Retinal pigment epithelial cell (primary cell): ENCODE data around the gene MR1.
"Not testable (repeated sequence)": the region's sequence is repeated elsewhere in the genome, so short reads cannot be mapped to it uniquely, and the experiment has no call there.

Experiments used
- DNase-seq: peaks from one replicate; pipeline ENCODE4 v3.0.0-alpha.2; 2010; ENCODE audit warnings: low read depth
- H3K4me3 ChIP-seq: 2 replicates; pipeline ENCODE4 v1.5.1; 2011; ENCODE audit warnings: mild to moderate bottlenecking, low read length, control low read depth, moderate library complexity
- TF ChIP-seq, protein P1 (sequence below): conservative IDR thresholded peaks from 2 replicates; pipeline ENCODE4 v1.5.1; 2011; ENCODE audit warnings: low read depth, low read length, control low read depth, inconsistent platforms

MR1 gene

DNA sequence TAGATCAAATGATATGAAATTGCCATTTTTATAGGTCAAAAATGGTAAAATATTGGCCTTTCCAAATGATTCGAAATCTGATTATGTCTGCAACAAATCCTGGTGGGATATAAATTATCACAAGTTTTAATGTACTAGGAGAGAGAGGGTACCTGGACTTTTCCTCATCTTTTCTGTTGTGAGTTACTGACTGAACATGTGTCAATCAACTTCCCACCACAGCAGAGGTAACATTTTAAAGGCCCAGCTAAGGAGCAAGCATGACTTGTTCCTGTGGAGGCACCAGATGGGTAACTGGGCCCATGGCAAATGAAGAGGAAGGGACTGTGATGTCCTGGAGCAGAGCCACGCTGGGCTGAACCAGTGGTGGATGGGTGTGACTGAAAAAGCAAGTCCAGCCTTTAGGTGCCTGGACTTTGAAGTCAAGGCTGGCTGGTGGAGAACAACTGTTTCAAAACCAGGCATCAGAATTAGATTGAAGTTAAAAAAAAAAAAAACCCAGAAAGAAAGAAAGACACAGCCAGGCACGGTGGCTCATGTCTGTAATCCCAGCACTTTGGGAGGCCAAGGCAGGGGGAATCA lies 6.6 kb downstream of the MR1 start:
- TF ChIP-seq, protein P1, sequence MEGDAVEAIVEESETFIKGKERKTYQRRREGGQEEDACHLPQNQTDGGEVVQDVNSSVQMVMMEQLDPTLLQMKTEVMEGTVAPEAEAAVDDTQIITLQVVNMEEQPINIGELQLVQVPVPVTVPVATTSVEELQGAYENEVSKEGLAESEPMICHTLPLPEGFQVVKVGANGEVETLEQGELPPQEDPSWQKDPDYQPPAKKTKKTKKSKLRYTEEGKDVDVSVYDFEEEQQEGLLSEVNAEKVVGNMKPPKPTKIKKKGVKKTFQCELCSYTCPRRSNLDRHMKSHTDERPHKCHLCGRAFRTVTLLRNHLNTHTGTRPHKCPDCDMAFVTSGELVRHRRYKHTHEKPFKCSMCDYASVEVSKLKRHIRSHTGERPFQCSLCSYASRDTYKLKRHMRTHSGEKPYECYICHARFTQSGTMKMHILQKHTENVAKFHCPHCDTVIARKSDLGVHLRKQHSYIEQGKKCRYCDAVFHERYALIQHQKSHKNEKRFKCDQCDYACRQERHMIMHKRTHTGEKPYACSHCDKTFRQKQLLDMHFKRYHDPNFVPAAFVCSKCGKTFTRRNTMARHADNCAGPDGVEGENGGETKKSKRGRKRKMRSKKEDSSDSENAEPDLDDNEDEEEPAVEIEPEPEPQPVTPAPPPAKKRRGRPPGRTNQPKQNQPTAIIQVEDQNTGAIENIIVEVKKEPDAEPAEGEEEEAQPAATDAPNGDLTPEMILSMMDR, result no peak
- no peak for DNase-seq
- H3K4me3 ChIP-seq, result no peak overlapping the region

DNA sequence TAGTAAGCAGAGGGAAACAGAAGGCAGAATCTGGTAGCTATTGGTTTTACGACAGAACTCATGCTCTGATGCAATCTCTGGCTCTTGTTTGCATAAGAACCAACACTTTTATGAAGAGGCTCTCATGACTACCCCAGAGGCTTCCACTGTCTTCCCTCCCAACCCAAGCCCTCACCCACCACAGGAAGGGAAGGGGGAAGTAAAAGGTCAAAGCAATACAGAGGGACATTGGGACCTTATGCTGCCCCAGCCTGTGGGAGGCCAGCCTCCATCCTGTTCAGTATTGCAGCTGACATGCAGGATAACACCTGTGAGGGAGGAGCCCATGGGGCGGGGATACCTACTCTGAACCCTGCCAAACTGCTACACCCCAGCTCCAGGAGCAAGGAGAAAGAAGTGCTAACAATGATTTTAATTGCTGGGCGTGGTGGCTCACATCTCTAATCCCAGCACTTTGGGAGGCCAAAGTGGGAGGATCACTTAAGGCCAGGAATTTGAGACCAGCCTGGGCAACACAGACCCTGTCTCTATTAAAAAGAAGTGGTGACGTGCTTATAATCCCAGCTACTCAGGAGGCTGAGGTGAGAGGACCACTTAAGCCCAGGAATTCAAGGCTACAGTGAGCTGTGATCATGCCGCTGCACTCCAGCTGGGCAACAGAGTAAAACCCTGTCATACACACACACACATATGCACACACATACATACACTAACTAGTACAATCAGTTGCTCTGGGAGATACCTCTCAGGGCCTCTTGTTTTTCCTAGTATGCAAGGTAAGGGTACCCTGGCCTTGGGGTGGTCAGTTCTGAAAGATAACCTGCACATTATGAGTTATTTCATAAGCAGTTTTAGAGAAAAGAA lies 9.5 kb downstream of the MR1 start:
- no peak for DNase-seq
- TF ChIP-seq, protein P1, result no peak
- H3K4me3 ChIP-seq, result no peak overlapping the region

DNA sequence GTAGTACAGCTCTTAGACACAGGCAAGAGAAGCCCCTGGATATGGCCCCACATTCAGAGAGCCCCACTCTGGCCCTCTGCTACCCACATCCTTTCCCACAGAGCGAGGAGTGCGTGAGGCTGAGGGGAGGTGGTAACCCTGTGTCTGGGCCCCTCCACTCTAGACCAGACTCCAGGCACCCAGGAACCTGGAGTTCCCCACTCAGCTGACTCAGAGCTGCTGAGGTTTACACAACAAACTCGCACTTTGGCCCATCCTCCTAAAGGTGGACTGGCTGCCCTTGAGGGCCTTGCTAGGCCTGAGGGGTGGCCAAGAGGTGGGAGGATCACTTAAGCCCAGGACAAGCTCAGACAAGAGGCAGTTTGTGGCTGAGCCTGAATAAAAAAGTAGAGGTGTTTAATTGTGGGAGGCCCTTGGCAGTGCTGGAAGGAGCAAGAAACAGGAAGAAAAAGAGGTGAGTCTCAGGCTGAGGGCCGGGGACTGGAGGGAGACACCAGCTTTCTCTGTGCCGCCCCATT lies 10.7 kb downstream of the MR1 start:
- no peak overlapping the region for H3K4me3 ChIP-seq
- TF ChIP-seq, protein P1, result no peak
- DNase-seq, result no peak

DNA sequence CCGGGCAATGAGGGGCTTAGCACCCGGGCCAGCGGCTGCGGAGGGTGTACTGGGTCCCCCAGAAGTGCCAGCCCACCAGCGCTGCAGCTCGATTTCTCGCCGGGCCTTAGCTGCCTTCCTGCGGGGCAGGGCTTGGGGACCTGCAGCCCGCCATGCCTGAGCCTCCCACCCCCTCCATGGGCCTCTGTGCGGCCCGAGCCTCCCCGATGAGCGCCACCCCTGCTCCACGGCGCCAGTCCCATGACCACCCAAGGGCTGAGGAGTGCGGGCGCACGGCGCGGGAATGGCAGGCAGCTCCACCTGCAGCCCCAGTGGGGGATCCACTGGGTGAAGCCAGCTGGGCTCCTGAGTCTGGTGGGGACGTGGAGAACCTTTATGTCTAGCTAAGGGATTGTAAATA lies 12.2 kb downstream of the MR1 start:
- H3K4me3 ChIP-seq, DNase-seq: not testable (repeated sequence)

DNA sequence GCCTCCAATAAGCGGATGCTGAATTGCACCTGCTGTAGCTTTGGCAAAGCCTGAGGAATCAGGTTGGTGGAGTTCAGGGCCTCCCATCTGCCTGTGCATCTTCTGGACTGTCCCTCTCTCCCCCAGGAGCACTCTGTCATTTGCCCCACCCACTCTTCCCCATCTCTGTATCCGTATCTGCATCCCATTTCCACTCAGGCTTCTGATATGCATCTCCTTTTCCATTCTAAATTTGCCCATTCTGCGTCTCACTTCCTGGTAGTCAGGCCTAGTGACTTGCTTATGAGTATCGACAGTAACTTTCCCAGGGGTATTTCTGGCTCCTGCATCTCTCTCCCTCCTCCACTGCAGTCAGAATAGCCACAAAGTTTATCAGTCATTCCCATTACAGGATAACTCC lies 15.6 kb downstream of the MR1 start:
- TF ChIP-seq, protein P1, result no peak
- no peak for DNase-seq
- H3K4me3 ChIP-seq, result no peak overlapping the region

DNA sequence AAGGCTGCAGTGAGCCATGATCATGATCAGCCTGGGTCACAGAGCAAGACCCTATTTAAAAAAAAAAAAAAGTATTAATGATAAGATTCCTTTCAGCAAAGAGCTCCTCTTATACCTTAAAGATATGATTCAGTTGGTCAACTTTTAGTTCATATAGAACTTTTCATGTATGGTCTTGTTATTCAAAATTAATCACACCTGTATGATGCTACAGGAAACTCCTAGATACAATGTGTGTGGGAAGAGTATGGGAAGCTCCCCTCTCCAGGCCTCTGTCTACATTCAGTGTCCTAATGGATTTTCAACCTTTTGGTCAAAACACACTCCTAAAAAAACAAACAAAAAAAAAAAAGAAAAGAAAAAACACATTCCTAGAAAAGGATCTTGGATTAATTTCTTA lies 17.1 kb downstream of the MR1 start:
- H3K4me3 ChIP-seq, result no peak overlapping the region
- TF ChIP-seq, protein P1, result no peak
- DNase-seq, result no peak

DNA sequence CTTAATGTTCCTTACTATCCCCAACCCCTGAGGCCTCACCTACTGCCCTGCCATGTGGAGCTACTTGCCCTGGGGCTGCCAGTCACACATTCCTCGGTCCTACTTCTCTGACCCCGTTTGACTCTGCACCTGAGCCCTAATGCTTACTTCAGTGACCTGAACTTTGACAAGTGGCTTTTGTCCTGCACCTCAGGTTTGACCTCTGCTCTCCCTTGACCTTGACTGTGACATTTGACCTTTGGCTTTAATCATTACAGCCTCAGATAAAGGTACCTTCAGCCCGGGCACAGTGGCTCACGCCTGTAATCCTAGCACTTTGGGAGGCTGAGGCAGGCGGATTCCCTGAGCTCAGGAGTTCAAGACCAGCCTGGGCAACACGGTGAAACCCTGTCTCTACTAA lies 22.8 kb downstream of the MR1 start:
- no peak overlapping the region for H3K4me3 ChIP-seq
- TF ChIP-seq, protein P1, result no peak
- DNase-seq, result no peak
